GM19043 (cell line): ENCODE results near the gene ANKRD40.

Experiments
- ATAC-seq: cut with Tn5 transposase; IDR thresholded peaks from one replicate; pipeline ENCODE4 v1.9.1; 2021; ENCODE audit warnings: low read depth; ENCODE audit not compliant: unreplicated experiment

ANKRD40 gene

DNA sequence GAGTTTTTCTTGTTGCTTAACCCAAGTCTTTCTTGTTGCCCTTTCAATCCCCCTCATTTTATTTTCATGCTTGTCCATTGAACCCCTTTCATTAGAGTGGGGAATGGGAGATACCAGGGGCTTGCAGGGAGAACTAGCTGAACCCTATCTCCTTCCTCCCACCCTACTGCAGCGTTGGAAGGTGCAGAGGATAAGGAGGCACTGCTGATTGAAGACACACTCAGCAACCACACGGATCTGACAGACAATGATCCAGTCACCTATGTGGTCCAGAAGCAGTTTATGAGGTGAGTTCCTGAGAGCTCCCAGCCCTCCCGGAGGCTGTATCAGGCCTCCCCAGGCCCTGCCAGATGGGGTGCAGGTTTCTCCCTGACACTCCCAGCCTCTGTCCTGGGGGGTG lies 32.5 kb downstream of the ANKRD40 start:
- ATAC-seq = no peak

DNA sequence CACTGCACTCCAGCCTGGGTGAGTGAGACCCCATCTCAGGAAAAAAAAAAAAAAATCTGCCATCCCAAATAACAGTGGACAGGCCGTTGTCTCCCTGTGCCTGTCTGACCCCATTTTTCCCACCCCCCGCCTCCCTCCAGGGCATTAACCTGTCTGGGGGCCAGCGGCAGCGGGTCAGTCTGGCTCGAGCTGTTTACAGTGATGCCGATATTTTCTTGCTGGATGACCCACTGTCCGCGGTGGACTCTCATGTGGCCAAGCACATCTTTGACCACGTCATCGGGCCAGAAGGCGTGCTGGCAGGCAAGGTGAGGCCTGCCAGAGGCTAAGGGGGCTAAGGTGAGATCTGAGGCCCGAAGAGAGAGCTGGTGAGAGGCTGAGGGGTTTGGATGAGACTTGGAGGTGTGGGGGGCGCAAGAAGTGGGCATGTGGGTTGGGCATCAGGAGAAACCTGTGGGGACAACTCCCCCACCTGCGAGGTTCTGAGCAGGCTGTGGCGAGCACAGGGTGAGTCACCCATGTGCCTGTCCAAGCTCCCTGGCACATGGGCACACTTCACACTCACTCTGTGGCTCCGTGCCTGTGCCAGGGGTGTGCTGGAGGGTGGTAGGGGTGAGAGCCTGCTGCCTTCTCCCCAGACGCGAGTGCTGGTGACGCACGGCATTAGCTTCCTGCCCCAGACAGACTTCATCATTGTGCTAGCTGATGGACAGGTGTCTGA lies 34.7 kb downstream of the ANKRD40 start:
- ATAC-seq = no peak

DNA sequence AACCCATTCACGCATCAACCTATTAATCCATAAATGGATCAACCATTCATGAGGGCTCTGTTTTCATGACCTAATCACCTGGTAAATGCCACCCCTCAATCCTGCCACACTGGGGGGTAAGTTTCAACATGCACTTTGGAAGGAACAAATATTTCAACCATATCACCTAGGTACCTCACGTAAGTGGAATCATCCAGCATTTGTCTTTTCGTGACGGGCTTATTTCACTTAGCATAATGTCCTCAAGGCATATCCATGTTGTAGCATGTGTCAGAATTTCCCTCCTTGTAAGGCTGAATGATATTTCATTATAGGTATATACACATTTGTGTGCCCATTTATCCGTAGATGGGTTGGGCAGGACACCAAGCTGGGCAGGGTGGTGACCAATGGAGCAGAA lies 35.6 kb downstream of the ANKRD40 start:
- ATAC-seq = no peak

- no peak for ATAC-seq
Measured at GRCh38 chr17:50668838-50669581, 38.7 kb downstream of the ANKRD40 start.

DNA sequence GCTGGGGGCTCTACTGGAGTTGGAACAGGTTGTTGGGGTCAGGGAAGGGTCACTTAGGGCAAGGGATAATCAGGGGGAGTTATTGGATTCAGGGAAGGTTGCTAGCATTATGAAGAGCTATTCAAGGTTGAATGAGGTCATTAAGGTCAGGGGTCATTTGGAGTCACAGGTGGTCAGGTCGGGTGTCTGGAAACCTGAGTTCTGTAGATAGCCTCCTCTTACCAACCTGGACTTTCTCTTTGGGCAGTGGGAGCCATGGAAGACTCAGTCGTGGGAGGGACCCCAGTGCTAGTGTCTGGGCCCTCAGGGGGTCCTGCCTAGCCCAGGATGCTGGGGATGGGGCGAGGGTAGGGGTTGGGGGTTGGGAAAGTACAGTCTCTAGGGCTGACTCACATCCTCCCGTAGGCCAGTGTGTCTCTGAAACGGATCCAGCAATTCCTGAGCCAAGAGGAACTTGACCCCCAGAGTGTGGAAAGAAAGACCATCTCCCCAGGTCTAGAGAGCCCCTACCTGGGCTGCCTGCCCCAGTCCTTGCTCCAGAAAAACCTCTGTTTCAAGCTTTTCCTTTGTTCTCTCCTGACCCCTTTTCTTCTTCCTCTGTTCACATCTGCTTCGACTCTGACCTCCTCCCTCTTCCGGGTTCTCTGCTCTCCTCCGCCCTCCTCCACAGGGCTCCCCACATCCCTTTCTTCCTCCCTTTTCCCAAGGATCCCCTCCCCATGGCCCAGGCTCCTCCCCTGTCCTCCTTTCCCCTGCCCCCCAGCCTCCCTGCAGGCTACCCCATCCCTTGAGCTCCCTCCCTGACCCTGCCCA lies 39.5 kb downstream of the ANKRD40 start:
- no peak for ATAC-seq

- ATAC-seq = no peak
Measured at GRCh38 chr17:50667259-50668024, 40.3 kb downstream of the ANKRD40 start.

DNA sequence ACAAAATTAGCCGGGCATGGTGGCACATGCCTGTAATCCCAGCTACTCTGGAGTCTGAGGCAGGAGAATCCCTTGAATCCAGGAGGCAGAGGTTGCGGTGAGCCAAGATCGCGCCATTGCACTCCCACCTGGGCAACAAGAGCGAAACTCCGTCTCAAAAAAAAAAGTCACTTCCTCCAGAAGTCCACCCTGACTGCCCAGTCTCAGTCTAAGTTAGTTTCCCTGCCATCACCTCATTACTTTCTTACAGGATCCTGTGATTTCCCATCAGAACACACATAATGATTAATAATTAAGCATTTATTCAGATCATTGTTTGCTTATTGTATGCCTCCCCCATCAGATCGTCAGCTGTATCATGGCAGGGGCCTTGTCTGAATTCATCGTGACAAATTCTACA lies 41.4 kb downstream of the ANKRD40 start:
- ATAC-seq = no peak

- ATAC-seq = no peak
Measured at GRCh38 chr17:50665838-50666237, 41.9 kb downstream of the ANKRD40 start.

DNA sequence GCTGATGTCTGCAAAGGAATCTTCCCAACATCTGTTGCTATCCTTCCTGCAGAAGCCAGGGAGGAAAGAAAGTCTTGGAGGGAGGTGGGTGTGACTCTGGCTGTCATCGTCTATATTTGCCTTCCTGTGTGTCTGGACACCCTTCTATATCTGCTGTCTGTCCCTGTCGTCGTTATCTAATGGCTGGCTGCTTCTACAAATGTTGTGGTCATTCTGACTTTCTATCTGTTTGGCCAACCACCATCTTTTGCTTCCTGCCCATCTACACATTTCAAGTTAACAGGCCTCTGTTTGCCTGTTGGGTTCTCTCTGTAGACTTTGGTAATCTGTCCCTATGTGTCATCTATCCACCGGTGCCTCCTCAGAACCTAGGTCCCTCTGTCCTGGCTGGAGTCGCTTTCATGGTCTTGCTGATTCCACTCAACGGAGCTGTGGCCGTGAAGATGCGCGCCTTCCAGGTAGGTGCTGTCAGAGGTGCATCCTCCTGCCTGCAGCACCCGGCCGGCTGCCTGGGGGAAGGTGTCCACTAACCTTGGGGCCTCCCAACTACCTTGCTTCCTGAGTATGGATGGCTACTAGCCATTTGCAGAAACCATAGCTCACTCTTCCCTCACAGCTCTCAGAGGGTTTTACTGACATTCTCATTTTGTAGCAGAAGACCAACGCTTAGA lies 42.8 kb downstream of the ANKRD40 start:
- ATAC-seq = no peak

- no peak for ATAC-seq
Measured at GRCh38 chr17:50663812-50664374, 43.8 kb downstream of the ANKRD40 start.

- no peak for ATAC-seq
Measured at GRCh38 chr17:50662632-50663225, 45.0 kb downstream of the ANKRD40 start.

GRCh38 chr17:50661795-50662391 lies 45.8 kb downstream of the ANKRD40 start:
- no peak for ATAC-seq

DNA sequence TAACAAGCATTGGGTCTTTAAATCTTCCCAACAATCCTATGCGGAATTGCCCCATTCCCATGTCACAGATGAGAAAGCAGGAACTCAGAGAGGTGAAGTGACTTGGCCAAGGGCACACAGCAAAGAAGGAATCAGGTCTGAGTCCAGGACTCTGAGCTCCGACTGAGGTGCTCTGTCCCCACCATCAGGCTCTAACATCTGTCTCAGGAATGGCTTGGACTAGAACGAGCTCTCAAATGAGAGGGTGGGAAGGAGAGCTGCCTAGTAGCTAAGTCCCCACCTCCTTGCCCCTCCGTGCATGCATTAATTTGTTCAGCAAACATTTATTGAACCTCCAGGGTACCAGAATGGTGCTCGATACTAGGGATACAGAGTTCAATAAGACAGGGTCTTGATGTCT lies 46.4 kb downstream of the ANKRD40 start:
- ATAC-seq = no peak

DNA sequence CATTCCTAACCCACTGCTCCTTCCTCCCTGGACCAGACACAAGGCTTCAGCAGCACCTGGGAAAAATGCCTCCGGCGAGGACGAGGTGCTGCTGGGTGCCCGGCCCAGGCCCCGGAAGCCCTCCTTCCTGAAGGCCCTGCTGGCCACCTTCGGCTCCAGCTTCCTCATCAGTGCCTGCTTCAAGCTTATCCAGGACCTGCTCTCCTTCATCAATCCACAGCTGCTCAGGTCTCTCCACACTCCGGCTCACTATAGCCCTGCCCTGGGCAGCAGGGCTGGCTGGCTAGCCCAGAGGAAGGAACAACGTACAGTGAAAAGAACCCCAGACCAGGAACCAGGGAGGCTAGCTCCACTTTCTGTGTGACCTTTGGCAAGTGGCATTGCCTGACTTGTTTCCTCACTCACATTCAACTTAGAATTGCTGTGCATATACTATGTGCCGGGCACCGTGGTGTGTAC lies 46.8 kb downstream of the ANKRD40 start:
- ATAC-seq = no peak

DNA sequence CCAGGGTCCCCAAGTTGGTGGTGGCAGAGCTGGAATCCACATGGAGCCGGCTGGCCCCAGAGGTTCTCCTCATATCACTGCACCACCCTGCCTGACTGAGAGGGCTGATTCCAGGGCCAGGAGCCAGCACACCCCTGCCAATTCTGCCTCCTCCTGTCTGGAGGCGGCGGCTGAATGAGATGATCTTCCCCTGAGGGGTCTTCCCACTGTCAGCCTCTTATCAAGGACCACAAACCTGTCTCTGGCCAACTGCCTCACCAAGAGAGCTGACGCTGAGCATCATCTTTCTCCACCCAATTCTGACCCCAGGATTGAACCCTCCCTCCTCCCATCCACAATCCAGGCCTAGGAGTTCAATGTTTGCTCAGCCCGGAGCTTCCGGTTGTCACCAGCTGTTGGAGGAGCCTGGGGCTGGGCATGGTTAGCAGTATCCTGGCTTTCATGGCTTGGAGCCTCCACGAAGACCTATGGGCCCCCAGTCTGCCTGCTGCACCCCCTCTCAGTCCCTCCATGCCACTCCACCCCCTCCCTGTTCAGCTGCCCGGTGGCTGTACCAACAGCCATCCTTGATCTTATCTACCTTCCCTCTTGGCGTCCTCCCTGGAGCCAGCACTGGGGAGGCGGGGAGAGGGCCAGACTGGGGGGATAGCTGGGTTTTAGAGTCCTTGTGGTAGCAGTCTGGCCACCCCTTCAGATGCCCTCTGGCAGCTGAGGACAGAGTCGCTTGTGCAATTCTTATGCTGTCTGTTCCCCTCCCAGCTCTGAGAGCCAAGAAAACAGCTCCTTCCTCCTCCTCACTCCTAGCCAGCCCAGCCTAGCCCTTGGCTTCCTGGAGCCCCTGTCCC lies 47.5 kb downstream of the ANKRD40 start:
- no peak for ATAC-seq

- ATAC-seq = no peak
Measured at GRCh38 chr17:50659179-50659578, 48.5 kb downstream of the ANKRD40 start.

DNA sequence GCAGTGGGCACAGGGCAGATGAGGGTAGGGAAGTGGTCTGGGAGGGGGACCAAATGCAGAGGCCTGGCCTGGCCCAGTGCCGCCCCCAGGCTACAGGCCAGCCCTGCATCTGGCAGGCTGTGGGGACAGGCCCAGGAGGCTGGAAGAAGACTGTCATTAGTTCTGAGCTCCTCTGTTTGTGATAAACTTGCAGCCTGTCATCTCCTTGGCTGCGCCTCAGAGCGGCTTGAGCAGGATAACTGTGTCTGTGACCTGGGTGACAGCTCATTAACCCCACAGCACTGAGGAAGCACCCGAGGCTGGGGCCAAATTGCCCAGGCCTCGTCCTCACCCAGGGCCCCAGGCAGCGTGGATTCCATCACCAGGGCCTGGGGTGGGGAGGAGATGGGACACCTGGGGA lies 49.1 kb downstream of the ANKRD40 start:
- no peak for ATAC-seq

- ATAC-seq = no peak
Measured at GRCh38 chr17:50657627-50658026, 50.1 kb downstream of the ANKRD40 start.
